Transverse colon (tissue), 4 donors: Measurements from ENCODE around the gene PXDC1. TPM values are rescaled to one million over a fixed set of nuclear protein-coding genes. Genes with fewer than 3 reads are reported as not detected.

Source experiments
- DNase-seq: peaks from one replicate; pipeline ENCODE4 v3.0.0-alpha.2; 2019
- H3K27ac ChIP-seq, 4 donors: fragments of 200-600 bp; sonication (generic); 2 replicates each; pipeline ENCODE4 v1.5.1; 2016 to 2018; ENCODE audit warnings: inconsistent platforms in 4 of 4
- H3K27me3 ChIP-seq: fragments of 200-600 bp; sonication (generic); 2 replicates; pipeline ENCODE4 v1.5.1; 2017; ENCODE audit warnings: inconsistent platforms
- H3K36me3 ChIP-seq, 4 donors: fragments of 200-600 bp; sonication (generic); 2 replicates each; pipeline ENCODE4 v1.5.1; 2017 to 2019; ENCODE audit warnings: inconsistent platforms in 4 of 4
- H3K4me1 ChIP-seq, 4 donors: fragments of 200-600 bp; sonication (generic); 2 replicates each; pipeline ENCODE4 v1.5.1; 2017 to 2020; ENCODE audit warnings: inconsistent platforms in 4 of 4
- H3K4me3 ChIP-seq, 4 donors: fragments of 200-600 bp; sonication (generic); 1 replicate in 1 of 4; 2 replicates in 3 of 4; pipeline versions ENCODE4 v1.5.1 to v1.6.1; 2017 to 2019; ENCODE audit warnings: inconsistent platforms in 4 of 4
- H3K9me3 ChIP-seq, 2 donors: fragments of 200-600 bp; sonication (generic); 2 replicates each; pipeline ENCODE4 v1.5.1; 2017 to 2019; ENCODE audit warnings: inconsistent platforms in 2 of 2
- CTCF ChIP-seq, 5 experiments: fragments of 200-600 bp in 3 of 5; fragments of 450-650 bp in 2 of 5; sonication (generic) in 3 of 5; IDR thresholded peaks; 1 replicate in 2 of 5; 2 replicates in 3 of 5; pipeline ENCODE4 v1.5.1; 2016 to 2017; ENCODE audit warnings: antibody characterized with exemption in 5 of 5, inconsistent platforms in 3 of 5, mild to moderate bottlenecking in 2 of 5, moderate library complexity in 1 of 5
- EP300 ChIP-seq: sonication (generic); formaldehyde crosslinking; IDR thresholded peaks from one replicate; pipeline ENCODE4 v1.6.1; 2017; ENCODE audit warnings: antibody characterized with exemption, low read depth
- POLR2A ChIP-seq: fragments of 450-650 bp; IDR thresholded peaks from one replicate; pipeline ENCODE4 v1.6.1; 2016; ENCODE audit warnings: antibody characterized with exemption, mild to moderate bottlenecking, moderate library complexity
- POLR2AphosphoS5 ChIP-seq, 3 donors: sonication (generic); formaldehyde crosslinking; IDR thresholded peaks; one replicate each; pipeline ENCODE4 v1.6.1; 2016; ENCODE audit warnings: antibody characterized with exemption in 3 of 3
- WGBS, 2 donors: methylation state at CpG; one replicate each; pipeline ENCODE4 v1.1.5; 2018; ENCODE audit warnings: low coverage in 1 of 2; 5-methylcytosine and 5-hydroxymethylcytosine counted together
- in situ Hi-C, 4 donors: fragments of 200-750 bp; cut with MboI; loops; one replicate each; pipeline versions ENCODE4 v1.15.0 to v1.15.1; 2017; ENCODE audit warnings: low sequenced_read_pairs in 3 of 4, low pct_ligation_motif_present in 1 of 4, low pct_unique_long_range_greater_than_20kb in 1 of 4
- intact Hi-C: fragments of 100-400 bp; cut with DNase I; formaldehyde crosslinking; loops from one replicate; pipeline ENCODE4 v1.15.1; 2023; ENCODE audit warnings: low total_unique reads
- total RNA-seq, 4 donors: library from RNA; depleted of rRNA; stranded (reverse); fragments of >200 nt; gene quantifications; one replicate each; pipeline ENCODE4 v1.1.0, GENCODE V29; 2016

The PXDC1 gene
- total RNA-seq, 4 donors from 2014 or later, result 14.6 to 85.4 (median 44.3) TPM

DNA sequence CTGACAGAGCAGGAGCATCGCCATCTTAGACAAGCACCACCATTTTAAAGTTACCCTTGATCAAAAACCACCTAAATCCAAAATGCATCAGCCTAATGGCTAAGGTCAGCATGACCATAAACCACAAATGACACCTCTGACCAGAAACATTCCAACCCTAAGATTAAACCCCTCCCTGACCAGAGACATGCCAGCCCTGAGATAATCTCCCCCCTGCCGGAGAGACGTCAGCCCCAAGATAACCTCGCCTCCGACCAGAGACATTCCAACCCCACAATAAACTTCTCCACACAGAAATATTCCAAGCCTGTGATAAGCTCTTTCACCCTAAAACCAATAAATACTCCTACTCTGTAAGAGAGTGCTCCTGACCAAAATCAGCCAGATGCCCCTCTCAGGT, 53.5 kb downstream of the PXDC1 start:
- Histone ChIP-seq H3K36me3 (no peaks in the 10 kb centered on the region), H3K9me3 (no peaks in the 10 kb centered on the region), H3K4me3 (no peak overlapping the region), H3K27me3 (no peaks in the 10 kb centered on the region), H3K4me1 (no peaks in the 10 kb centered on the region), H3K27ac (no peak overlapping the region)
- in situ Hi-C loops, result no loop called here
- DNase-seq, result no peak
- no peak for TF ChIP-seq EP300
- TF ChIP-seq CTCF (IDR thresholded peaks at IDR 0.05), result no peak
- TF ChIP-seq POLR2A, result no peak
- no peak for TF ChIP-seq POLR2AphosphoS5 (IDR thresholded peaks at IDR 0.05)
- intact Hi-C loops, result no loop called here
- 94% methylated on average over 5 of the region's 5 CpGs; no CpG with 5 or more reads in 1 of the 2 donors for WGBS, 2 donors

GRCh38 chr6:3697609-3698008, 53.9 kb downstream of the PXDC1 start:
- Histone ChIP-seq H3K36me3 (no peaks in the 10 kb centered on the region), H3K9me3 (no peaks in the 10 kb centered on the region), H3K27me3 (no peaks in the 10 kb centered on the region), H3K27ac (no peak overlapping the region), H3K4me1 (no peaks in the 10 kb centered on the region), H3K4me3 (no peak overlapping the region)
- intact Hi-C loops, result no loop called here
- in situ Hi-C loops, result no loop called here
- TF ChIP-seq POLR2AphosphoS5 (IDR thresholded peaks at IDR 0.05), result no peak
- TF ChIP-seq POLR2A, result no peak
- TF ChIP-seq EP300, result no peak
- TF ChIP-seq CTCF (IDR thresholded peaks at IDR 0.05), result no peak
- WGBS, 2 donors, result 92% methylated on average over 1 of the region's 1 CpG; no CpG with 5 or more reads in 1 of the 2 donors
- no peak for DNase-seq

DNA sequence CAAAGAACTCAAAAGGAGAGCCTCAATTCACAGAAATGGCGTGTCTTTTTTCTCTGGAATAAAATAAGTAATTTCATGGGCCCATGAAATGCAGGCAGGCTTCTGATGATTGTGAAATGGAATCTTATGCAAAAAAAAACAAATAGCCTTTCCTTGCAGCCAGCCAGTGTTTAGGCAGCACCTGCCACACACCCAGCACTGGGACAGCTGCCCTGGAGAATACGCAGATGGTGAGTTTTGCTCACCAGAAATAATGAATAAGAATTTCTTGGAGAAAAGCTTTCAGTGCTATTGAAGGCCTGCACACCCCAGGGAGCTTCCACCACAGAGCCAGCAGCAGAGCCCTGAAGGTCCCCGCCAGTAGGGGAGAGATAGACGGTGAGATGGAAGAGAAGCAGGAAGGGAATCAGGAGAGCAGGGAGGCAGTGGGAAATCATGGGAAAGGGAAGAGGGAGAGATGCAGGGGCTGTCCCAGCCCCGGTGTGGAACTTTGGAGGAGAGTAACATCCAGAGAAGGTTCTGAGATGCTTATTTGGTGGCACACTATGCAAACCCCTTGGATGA, 54.9 kb downstream of the PXDC1 start:
- H3K27me3 ChIP-seq, result no peaks in the 10 kb centered on the region
- no peak for TF ChIP-seq EP300
- no peak for TF ChIP-seq POLR2A
- no peak for TF ChIP-seq CTCF (IDR thresholded peaks at IDR 0.05)
- no peak for TF ChIP-seq POLR2AphosphoS5 (IDR thresholded peaks at IDR 0.05)
- in situ Hi-C loops, result no loop called here
- no peak overlapping the region for H3K27ac ChIP-seq
- H3K36me3 ChIP-seq, result no peaks in the 10 kb centered on the region
- H3K4me3 ChIP-seq, result no peak overlapping the region
- DNase-seq, result no peak
- 82 to 84% methylated on average over 5 of the region's 5 CpGs for WGBS, 2 donors
- H3K9me3 ChIP-seq, result no peaks in the 10 kb centered on the region
- intact Hi-C loops, result no loop called here
- no peaks in the 10 kb centered on the region for H3K4me1 ChIP-seq

GRCh38 chr6:3695065-3695817, 56.3 kb downstream of the PXDC1 start:
- Histone ChIP-seq H3K27ac (no peak overlapping the region), H3K4me3 (no peak overlapping the region), H3K36me3 (no peaks in the 10 kb centered on the region), H3K4me1 (no peaks in the 10 kb centered on the region), H3K9me3 (no peaks in the 10 kb centered on the region), H3K27me3 (no peaks in the 10 kb centered on the region)
- TF ChIP-seq POLR2A (no peak), CTCF (IDR thresholded peaks at IDR 0.05) (no peak), POLR2AphosphoS5 (IDR thresholded peaks at IDR 0.05) (no peak), EP300 (no peak)
- WGBS, 2 donors, result 51 to 76% methylated on average over 2 of the region's 2 CpGs
- no peak for DNase-seq
- intact Hi-C loops (no loop called here), in situ Hi-C loops (no loop called here)
